Activated CD4-positive, alpha-beta T cell treated with anti-CD3 and anti-CD28 coated beads, Interleukin-2, amount 50 U/mL, for 16 hours (primary cell): ENCODE data around the gene IQSEC2.

Experiments used
- DNase-seq: peaks from one replicate; pipeline ENCODE4 v3.0.0-alpha.2; 2020

Gene IQSEC2

DNA sequence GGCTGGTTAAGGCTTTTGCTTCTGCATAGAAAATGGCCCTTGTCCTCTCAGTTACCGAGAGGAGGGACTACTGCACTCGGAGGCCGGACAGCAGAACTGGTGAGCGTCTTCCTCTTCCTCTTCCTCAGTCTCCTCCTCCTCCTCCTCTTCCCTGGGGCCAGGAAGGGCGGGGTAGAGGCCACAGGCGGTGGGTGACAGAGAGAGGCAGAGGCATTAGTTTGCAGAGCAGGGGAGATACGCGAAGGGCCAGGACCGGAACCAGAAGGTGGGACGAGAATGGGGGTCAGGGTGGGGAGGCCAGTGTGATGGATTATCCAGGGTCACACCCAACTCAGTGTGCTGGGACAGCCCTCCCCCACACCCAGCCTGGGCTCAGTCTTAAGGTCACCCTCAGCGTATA, 14.5 kb downstream of the IQSEC2 start:
- no peak for DNase-seq

DNA sequence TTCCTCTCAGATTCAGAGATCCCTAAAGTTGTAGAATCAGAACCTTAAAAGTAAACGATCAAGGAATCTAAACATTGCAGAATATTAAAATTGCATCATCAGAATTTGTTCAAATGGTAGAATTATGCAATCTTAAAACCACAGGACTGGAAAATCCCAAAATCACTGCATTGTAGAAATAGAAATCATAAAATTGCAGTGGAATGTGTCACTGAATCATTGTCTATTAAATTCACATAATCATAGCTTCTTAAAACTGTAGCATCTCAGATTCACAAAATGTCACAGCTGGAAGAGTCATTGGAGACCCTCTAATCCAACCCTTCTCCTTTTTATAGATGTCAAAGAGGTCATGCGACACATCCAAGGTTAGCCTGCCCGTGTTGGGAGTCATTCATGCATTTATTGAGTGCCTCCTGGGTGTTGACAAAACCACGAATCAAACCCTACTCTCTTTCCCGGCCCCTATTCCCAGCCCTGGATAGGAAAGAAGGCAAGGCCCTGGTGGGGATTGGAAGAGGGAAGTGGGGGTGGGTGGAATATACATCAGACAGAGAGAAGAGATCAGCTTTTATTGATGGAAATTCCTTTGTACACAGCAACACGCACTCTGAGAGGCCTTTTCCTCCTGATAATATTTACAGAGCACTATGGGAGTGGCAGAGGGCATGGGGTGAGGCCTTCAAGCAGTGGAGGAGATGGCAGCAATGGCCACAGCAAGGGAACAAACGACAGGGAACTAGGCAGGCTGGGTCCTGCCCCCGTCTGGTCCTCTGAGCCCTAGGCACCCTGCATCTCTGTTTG, 15.4 kb downstream of the IQSEC2 start:
- DNase-seq: no peak

- DNase-seq: peak; percentile 61
These were observed 17.7 kb downstream of the IQSEC2 start for GRCh38 chrX:53263597-53264094.

- peak; percentile 62 for DNase-seq
These were observed 18.4 kb downstream of the IQSEC2 start for GRCh38 chrX:53262918-53263394.

DNA sequence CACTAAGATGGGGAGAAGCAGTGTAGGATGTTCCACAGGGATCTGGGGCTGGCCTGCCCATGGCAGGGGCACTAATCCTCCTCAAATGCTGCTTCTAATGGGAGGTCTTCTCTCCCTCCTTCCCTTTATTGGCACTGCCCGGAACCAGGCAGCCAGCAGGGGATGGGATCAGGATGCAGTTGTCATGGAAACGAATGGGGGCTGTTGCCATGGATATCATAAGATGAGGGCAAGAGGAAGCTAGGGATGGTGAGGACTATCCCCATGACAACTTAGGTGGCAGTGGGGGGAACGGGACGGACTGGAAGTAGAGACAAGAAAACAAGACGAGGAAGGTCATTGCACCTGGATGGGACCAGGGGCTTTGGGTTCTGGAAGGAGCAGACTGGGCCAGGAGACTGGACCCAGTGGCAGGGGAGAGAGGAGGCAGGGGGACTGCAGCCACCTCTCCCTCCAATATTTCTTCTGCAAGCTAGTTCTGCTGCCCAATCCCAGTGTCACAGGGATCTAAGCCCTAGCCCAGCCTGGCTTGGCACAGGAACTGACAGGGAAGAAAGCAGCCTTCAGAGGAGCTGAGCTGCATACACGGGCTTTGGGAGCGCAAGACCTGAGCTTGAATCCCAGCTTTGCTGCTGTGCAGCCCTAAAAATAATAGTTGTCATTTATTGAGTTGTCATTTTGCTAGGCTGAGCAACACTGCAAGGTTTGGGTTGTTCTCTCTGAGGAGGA, 19.0 kb downstream of the IQSEC2 start:
- no peak for DNase-seq

GRCh38 chrX:53261355-53261972, 19.9 kb downstream of the IQSEC2 start:
- DNase-seq: no peak

DNA sequence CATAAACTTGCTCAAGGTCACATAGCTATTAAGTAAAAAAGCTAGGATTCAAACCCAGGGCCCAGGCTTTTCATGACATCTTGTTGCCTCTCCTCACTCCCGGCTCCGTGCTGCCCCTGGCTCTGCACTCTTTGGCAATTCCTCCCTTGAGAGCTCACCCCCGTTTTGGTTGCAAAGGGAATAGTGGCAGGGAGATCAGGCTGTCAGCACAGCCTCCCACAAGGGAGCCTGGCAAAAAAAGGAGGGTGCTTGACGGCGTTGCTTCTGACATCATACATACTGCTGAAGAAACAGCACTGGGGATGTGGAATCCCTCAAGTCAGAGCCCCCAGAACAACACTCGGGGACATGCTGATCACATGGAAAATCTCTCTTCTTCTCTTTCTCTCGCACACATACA, 20.5 kb downstream of the IQSEC2 start:
- DNase-seq: no peak

DNA sequence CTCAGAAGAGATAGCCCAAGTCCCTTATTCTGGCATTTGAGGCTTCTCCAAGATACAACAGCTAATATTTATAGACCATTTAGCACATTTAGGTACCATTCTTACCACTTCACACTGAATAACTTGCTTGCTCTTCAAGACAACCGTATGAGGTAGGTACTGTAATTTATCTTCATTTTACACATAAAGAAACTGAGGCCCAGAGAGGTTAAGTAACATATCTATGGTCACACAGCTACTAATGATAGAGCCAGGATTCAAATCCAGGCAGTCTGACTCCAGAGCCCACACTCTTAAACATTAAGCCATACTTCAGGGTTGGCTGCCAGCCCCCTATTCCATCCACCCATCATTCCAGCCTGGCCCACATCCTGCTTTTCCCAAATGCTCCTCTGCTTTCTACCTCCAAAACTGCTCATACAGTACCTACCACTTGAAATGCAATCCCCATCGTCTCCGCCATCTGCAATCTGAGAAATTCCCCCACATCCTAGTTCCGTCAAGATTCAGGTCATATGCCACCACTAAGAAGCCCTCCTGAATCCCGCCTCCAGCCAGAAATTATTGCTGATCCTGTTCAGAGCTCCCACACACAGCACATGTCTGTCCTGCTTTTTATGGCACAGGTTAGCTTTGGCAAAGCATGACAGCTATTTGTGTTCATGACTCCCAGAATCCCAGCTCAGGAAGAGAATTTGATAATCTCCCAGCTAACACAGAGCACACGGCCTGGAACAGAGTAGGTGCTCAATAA, 23.5 kb downstream of the IQSEC2 start:
- no peak for DNase-seq

DNA sequence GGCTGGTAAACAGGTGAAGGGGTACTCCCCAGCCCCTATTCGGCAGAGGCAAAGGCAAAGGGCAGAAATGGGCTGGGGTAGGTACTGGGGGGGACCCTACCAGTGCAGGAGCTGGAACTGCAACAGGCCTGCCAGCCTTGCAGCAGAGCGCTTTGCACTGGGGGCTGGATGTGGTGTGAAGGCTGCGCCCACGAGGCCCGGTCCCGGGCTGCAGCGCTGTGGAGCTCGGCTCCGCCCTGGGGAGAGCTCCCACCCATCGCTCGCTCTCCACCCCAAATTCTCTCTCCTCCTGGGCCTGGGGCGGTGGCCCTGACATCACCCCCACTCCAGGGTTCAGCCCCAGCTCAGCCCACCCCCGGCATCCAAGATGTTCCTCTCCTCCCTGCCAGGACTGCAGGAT, 24.2 kb downstream of the IQSEC2 start:
- DNase-seq: no peak

DNA sequence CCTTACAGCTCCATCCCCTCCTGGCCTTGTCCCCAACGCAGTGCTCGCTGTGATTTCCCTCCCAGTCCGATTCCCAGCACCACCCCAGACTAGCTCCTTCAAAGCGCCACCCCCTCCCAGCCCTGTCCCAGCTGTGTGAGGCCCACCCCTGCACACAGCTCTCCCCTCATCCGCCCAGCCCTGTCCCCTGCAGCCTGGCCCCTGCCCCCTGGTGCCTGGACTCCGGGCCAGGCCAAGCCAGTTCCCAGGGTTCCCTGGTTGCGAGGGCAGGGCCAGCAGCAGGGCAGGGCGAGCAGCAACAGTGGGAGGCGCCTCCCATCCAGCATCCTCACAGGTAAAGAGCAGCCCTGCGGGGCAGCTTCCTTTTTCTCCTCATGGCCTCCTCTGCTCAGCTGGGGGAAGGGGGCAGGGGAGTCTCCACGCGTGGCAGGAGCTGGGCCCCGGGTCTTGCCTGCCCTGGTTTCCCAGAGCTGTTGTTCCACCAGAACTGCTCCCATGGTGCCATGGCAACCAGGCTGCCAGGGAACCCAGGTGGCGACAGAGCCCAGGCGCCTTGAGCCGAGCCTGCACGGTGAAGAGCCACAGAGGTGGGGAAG, 24.8 kb downstream of the IQSEC2 start:
- no peak for DNase-seq

DNA sequence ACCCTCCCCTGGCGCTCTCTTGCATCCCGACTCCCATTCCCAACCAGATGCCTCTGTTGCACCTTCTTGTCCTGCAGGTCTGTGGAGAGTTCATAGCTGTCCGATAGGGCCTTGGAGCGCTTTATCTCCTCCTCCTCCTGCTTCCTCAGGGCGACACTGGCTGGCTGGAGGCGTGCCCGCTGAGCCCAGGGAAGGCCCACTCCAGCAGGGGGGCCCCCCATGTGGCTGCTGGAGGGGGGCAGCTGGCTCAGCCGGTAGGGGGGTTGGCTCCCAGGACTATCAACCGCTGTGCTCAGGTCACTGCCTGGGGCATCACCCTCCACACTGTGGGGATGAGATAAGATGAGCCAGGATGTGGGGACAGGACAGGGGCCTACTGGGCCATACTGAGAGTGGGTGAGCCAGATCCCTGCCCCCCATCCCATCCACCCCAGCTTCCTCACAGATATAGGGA, 25.6 kb downstream of the IQSEC2 start:
- DNase-seq: no peak

- no peak for DNase-seq
These were observed 26.6 kb downstream of the IQSEC2 start for GRCh38 chrX:53254570-53255461.

- no peak for DNase-seq
These were observed 27.9 kb downstream of the IQSEC2 start for GRCh38 chrX:53253293-53254020.

GRCh38 chrX:53251307-53251706, 30.1 kb downstream of the IQSEC2 start:
- DNase-seq: no peak

GRCh38 chrX:53250556-53250955, 30.8 kb downstream of the IQSEC2 start:
- no peak for DNase-seq

- no peak for DNase-seq
These were observed 31.9 kb downstream of the IQSEC2 start for GRCh38 chrX:53249408-53250042.

DNA sequence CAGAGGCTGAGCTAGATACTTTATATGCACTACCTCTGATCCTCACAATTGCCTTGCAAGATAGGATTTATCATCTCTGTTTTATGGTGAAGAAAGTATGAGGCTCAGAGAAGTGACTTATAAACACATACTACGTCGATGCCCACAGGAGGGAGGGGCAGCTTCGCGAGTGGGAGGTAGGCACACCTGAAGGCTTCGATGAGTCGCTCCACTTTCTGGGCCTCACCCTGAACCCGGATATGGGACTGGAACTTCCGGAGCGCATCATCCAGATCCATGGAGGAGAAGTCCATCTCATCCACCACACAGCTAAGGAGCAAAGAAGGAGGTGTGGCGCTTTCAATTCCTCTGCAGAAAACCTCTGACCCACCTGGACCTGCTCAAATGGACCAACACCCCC, 33.5 kb downstream of the IQSEC2 start:
- DNase-seq: no peak

GRCh38 chrX:53246231-53246630, 35.2 kb downstream of the IQSEC2 start:
- DNase-seq: no peak

DNA sequence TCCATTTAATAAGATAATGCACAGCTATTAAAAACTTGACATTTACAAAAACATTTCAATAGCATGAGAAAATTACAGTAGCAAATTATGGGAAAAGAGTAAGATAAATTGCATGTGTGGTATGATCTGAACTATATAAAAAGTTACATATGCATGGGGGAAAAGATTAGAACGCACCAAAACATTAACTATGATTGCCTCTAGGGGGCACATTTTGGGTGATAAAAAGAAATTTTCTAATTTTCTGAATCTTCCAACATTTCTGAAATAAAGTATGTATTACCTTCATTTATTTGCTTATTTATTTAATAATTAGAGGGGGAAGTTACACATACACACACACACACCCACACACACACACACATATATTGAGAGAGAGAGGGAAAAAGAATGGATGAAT, 36.8 kb downstream of the IQSEC2 start:
- DNase-seq: no peak

GRCh38 chrX:53242310-53242709, 39.1 kb downstream of the IQSEC2 start:
- no peak for DNase-seq
